ENCODE results near the gene GABBR1.

The GABBR1 gene

GRCh38 chr6:29527126-29527525 lies 105.9 kb downstream of the GABBR1 start:
- no peak overlapping the region for H3K4me3 ChIP-seq (ENCODE audit: low read length)
- H3K79me2 ChIP-seq (ENCODE audit: low read length) = no peaks in the 10 kb centered on the region
- H4K20me1 ChIP-seq (ENCODE audit: insufficient read depth, low read length) = no peaks in the 10 kb centered on the region
- peaks cover 3% of the 10 kb centered on the region; the same call in 1 of the 2 replicates for H3K9me3 ChIP-seq (ENCODE audit: insufficient read depth, low read length)
- no peak overlapping the region for H2AFZ ChIP-seq (ENCODE audit: low read depth, low read length)
- peaks cover 7% of the 10 kb centered on the region for H3K4me1 ChIP-seq (ENCODE audit: low read length)
- no peak overlapping the region for H3K4me2 ChIP-seq (ENCODE audit: low read length)
- TF ChIP-seq CTCF (IDR thresholded peaks at IDR 0.05; ENCODE audit: low read depth, low read length) = no peak
- TF ChIP-seq EZH2phosphoT487 (IDR thresholded peaks at IDR 0.05; ENCODE audit: low read depth) = no peak
- H3K36me3 ChIP-seq (replicated peaks; ENCODE audit: low read depth, low read length) = no peaks in the 10 kb centered on the region
- no peak overlapping the region for H3K27ac ChIP-seq (ENCODE audit: low read length)
- H3K27me3 ChIP-seq (ENCODE audit: low read depth, low read length) = no peaks in the 10 kb centered on the region
- no peak overlapping the region for H3K9ac ChIP-seq (ENCODE audit: low read length)

GRCh38 chr6:29525311-29525639 lies 107.7 kb downstream of the GABBR1 start:
- peaks cover 3% of the 10 kb centered on the region; the same call in 1 of the 2 replicates for H3K9me3 ChIP-seq (ENCODE audit: insufficient read depth, low read length)
- no peak overlapping the region for H3K9ac ChIP-seq (ENCODE audit: low read length)
- H3K79me2 ChIP-seq (ENCODE audit: low read length) = no peaks in the 10 kb centered on the region
- H4K20me1 ChIP-seq (ENCODE audit: insufficient read depth, low read length) = no peaks in the 10 kb centered on the region
- H3K36me3 ChIP-seq (replicated peaks; ENCODE audit: low read depth, low read length) = no peaks in the 10 kb centered on the region
- H3K27ac ChIP-seq (ENCODE audit: low read length) = no peak overlapping the region
- H2AFZ ChIP-seq (ENCODE audit: low read depth, low read length) = no peak overlapping the region
- TF ChIP-seq CTCF (IDR thresholded peaks at IDR 0.05; ENCODE audit: low read depth, low read length) (no peak), EZH2phosphoT487 (IDR thresholded peaks at IDR 0.05; ENCODE audit: low read depth) (no peak)
- H3K4me1 ChIP-seq (ENCODE audit: low read length) = no peaks in the 10 kb centered on the region
- H3K27me3 ChIP-seq (ENCODE audit: low read depth, low read length) = no peaks in the 10 kb centered on the region
- H3K4me3 ChIP-seq (ENCODE audit: low read length) = no peak overlapping the region
- H3K4me2 ChIP-seq (ENCODE audit: low read length) = no peak overlapping the region

GRCh38 chr6:29524444-29525310 lies 108.3 kb downstream of the GABBR1 start:
- Histone ChIP-seq H3K9me3 (ENCODE audit: insufficient read depth, low read length) (peaks cover 3% of the 10 kb centered on the region; the same call in 1 of the 2 replicates), H3K27me3 (ENCODE audit: low read depth, low read length) (no peaks in the 10 kb centered on the region), H3K36me3 (replicated peaks; ENCODE audit: low read depth, low read length) (no peaks in the 10 kb centered on the region), H3K4me3 (ENCODE audit: low read length) (no peak overlapping the region), H3K79me2 (ENCODE audit: low read length) (no peaks in the 10 kb centered on the region), H3K4me1 (ENCODE audit: low read length) (no peaks in the 10 kb centered on the region), H2AFZ (ENCODE audit: low read depth, low read length) (no peak overlapping the region), H4K20me1 (ENCODE audit: insufficient read depth, low read length) (no peaks in the 10 kb centered on the region), H3K9ac (ENCODE audit: low read length) (no peak overlapping the region), H3K27ac (ENCODE audit: low read length) (no peak overlapping the region), H3K4me2 (ENCODE audit: low read length) (no peak overlapping the region)
- TF ChIP-seq CTCF (IDR thresholded peaks at IDR 0.05; ENCODE audit: low read depth, low read length) (no peak), EZH2phosphoT487 (IDR thresholded peaks at IDR 0.05; ENCODE audit: low read depth) (no peak)

- Histone ChIP-seq H4K20me1 (ENCODE audit: insufficient read depth, low read length) (no peaks in the 10 kb centered on the region), H3K4me3 (ENCODE audit: low read length) (no peak overlapping the region), H3K79me2 (ENCODE audit: low read length) (no peaks in the 10 kb centered on the region)
Observed at GRCh38 chr6:29524044-29524443, 108.9 kb downstream of the GABBR1 start.

More at GRCh38 chr6:29524044-29524443, 108.9 kb downstream of the GABBR1 start:
- no peak overlapping the region for H3K4me2 ChIP-seq (ENCODE audit: low read length)
- TF ChIP-seq EZH2phosphoT487 (IDR thresholded peaks at IDR 0.05; ENCODE audit: low read depth) (no peak), CTCF (IDR thresholded peaks at IDR 0.05; ENCODE audit: low read depth, low read length) (no peak)
- no peaks in the 10 kb centered on the region for H3K4me1 ChIP-seq (ENCODE audit: low read length)
- H3K27me3 ChIP-seq (ENCODE audit: low read depth, low read length) = no peaks in the 10 kb centered on the region
- no peak overlapping the region for H3K9ac ChIP-seq (ENCODE audit: low read length)
- no peaks in the 10 kb centered on the region for H3K36me3 ChIP-seq (replicated peaks; ENCODE audit: low read depth, low read length)
- H3K9me3 ChIP-seq (ENCODE audit: insufficient read depth, low read length) = peaks cover 3% of the 10 kb centered on the region; the same call in 1 of the 2 replicates
- H3K27ac ChIP-seq (ENCODE audit: low read length) = no peak overlapping the region
- H2AFZ ChIP-seq (ENCODE audit: low read depth, low read length) = no peak overlapping the region
